CD4-positive, CD25-positive, alpha-beta regulatory T cell (primary cell): ENCODE results near the gene CDH13. TPM values are rescaled to one million over a fixed set of nuclear protein-coding genes. Genes with fewer than 3 reads are reported as not detected.

Experiments
- ATAC-seq, 2 donors: fragments of 150-1000 bp; cut with Tn5 transposase; one replicate each; pipeline ENCODE4 v1.10.0; 2021; ENCODE audit warnings: low read depth in 2 of 2, moderate number of reproducible peaks in 2 of 2, moderate library complexity in 1 of 2
- DNase-seq, 3 donors: peaks; one replicate each; pipeline versions ENCODE4 v3.0.0 to v3.0.0-alpha.2; 2012 to 2022; ENCODE audit warnings: mixed read lengths in 1 of 3
- H3K27ac ChIP-seq: one replicate; pipeline ENCODE4 v1.7.0; 2013; ENCODE audit warnings: mild to moderate bottlenecking, low read length; ENCODE audit not compliant: insufficient read depth, poor library complexity, severe bottlenecking
- H3K27me3 ChIP-seq: one replicate; pipeline ENCODE4 v1.7.0; 2013; ENCODE audit warnings: low read length; ENCODE audit not compliant: control insufficient read depth, insufficient read depth
- H3K36me3 ChIP-seq: one replicate; pipeline ENCODE4 v1.7.0; 2013; ENCODE audit warnings: mild to moderate bottlenecking, low read length, moderate library complexity; ENCODE audit not compliant: control insufficient read depth, insufficient read depth
- H3K4me1 ChIP-seq: 2 replicates; pipeline ENCODE4 v1.7.0; 2013; ENCODE audit warnings: mild to moderate bottlenecking, low read length; ENCODE audit not compliant: insufficient read depth, control insufficient read depth, poor library complexity, severe bottlenecking
- H3K4me3 ChIP-seq: one replicate; pipeline ENCODE4 v1.7.0; 2013; ENCODE audit warnings: low read depth, mild to moderate bottlenecking, low read length, moderate library complexity
- H3K9me3 ChIP-seq, 2 experiments: 1 replicate in 1 of 2; 2 replicates in 1 of 2; pipeline ENCODE4 v1.7.0; 2013; ENCODE audit warnings: low read length in 2 of 2, mild to moderate bottlenecking in 1 of 2, moderate library complexity in 1 of 2; ENCODE audit not compliant: control insufficient read depth in 2 of 2
- H3K27ac Mint-ChIP-seq, 3 donors: one replicate each; pipeline ENCODE4 v1.8.0; 2020 to 2022; ENCODE audit warnings: mild to moderate bottlenecking in 3 of 3, mixed read lengths in 3 of 3, moderate library complexity in 2 of 3
- H3K27me3 Mint-ChIP-seq: one replicate; pipeline ENCODE4 v1.8.0; 2022; ENCODE audit warnings: mild to moderate bottlenecking, mixed read lengths
- H3K36me3 Mint-ChIP-seq: one replicate; pipeline ENCODE4 v1.8.0; 2020; ENCODE audit warnings: mixed read lengths
- H3K4me1 Mint-ChIP-seq, 4 donors: one replicate each; pipeline ENCODE4 v1.8.0; 2020 to 2022; ENCODE audit warnings: mixed read lengths in 4 of 4, mild to moderate bottlenecking in 1 of 4
- H3K4me3 Mint-ChIP-seq, 4 donors: one replicate each; pipeline ENCODE4 v1.8.0; 2020 to 2022; ENCODE audit warnings: mild to moderate bottlenecking in 4 of 4, mixed read lengths in 4 of 4, moderate library complexity in 3 of 4
- H3K9me3 Mint-ChIP-seq, 7 donors: one replicate each; pipeline ENCODE4 v1.8.0; 2020 to 2022; ENCODE audit warnings: mixed read lengths in 7 of 7, mild to moderate bottlenecking in 3 of 7, moderate library complexity in 2 of 7
- polyA plus RNA-seq, 4 donors: library from polyadenylated mRNA; unstranded; fragments of 300-500 nt; fragmentation: Illumina TruSeq; gene quantifications; one replicate each; pipeline ENCODE4 v1.2.3, GENCODE V29; 2021
- total RNA-seq: library from RNA; stranded (reverse); gene quantifications from one replicate; pipeline ENCODE4 v1.2.3, GENCODE V29; 2022

The CDH13 gene
- total and polyA plus RNA-seq, 5 donors from 2014 or later: not detected

- H3K4me1 ChIP-seq: peaks cover 15% of the 10 kb centered on the region
- peaks cover 2 to 31% (median 23%) of the 10 kb centered on the region in 4 donors for H3K4me1 Mint-ChIP-seq
- no peaks in the 10 kb centered on the region for H3K27me3 ChIP-seq
- no peaks in the 10 kb centered on the region for H3K27me3 Mint-ChIP-seq
- H3K9me3 Mint-ChIP-seq: peaks cover 0 to 2% (median 0%) of the 10 kb centered on the region in 7 donors
- no peaks in the 10 kb centered on the region for H3K9me3 ChIP-seq
- H3K36me3 Mint-ChIP-seq: no peaks in the 10 kb centered on the region
- no peak overlapping the region for H3K4me3 ChIP-seq
- ATAC-seq: no peak
- no peak overlapping the region for H3K4me3 Mint-ChIP-seq
- DNase-seq: no peak
- H3K27ac Mint-ChIP-seq: peak overlapping the region in 1 of 3 donors; percentile 71
- no peaks in the 10 kb centered on the region for H3K36me3 ChIP-seq
- no peak overlapping the region for H3K27ac ChIP-seq
Observed at GRCh38 chr16:82646504-82646903, 19.7 kb downstream of the CDH13 start.

GRCh38 chr16:82649766-82650165, 23.0 kb downstream of the CDH13 start:
- no peak for DNase-seq
- Mint-ChIP-seq H3K4me1 (peaks cover 11 to 58% (median 47%) of the 10 kb centered on the region in 4 donors), H3K27me3 (no peaks in the 10 kb centered on the region), H3K36me3 (no peaks in the 10 kb centered on the region), H3K4me3 (no peak overlapping the region), H3K9me3 (peaks cover 0 to 2% (median 0%) of the 10 kb centered on the region in 7 donors), H3K27ac (peak overlapping the region; percentile 0 to 21 (median 6))
- H3K27ac ChIP-seq: peak overlapping the region; percentile 92
- no peak overlapping the region for H3K4me3 ChIP-seq
- H3K4me1 ChIP-seq: peaks cover 47% of the 10 kb centered on the region
- no peaks in the 10 kb centered on the region for H3K36me3 ChIP-seq
- no peak for ATAC-seq
- H3K9me3 ChIP-seq: no peaks in the 10 kb centered on the region
- H3K27me3 ChIP-seq: no peaks in the 10 kb centered on the region

- Histone ChIP-seq H3K4me1 (peaks cover 55% of the 10 kb centered on the region), H3K27me3 (no peaks in the 10 kb centered on the region), H3K36me3 (no peaks in the 10 kb centered on the region), H3K9me3 (no peaks in the 10 kb centered on the region), H3K27ac (peak overlapping the region; percentile 92), H3K4me3 (peak overlapping the region; percentile 38)
- Mint-ChIP-seq H3K36me3 (no peaks in the 10 kb centered on the region), H3K27ac (peak overlapping the region; percentile 54 to 87 (median 83)), H3K27me3 (no peaks in the 10 kb centered on the region), H3K4me1 (peaks cover 12 to 68% (median 54%) of the 10 kb centered on the region in 4 donors), H3K4me3 (peak overlapping the region in 2 of 4 donors; percentile 20 to 41), H3K9me3 (peaks cover 0 to 2% (median 0%) of the 10 kb centered on the region in 7 donors)
- ATAC-seq: no peak
- no peak for DNase-seq
Observed at GRCh38 chr16:82650804-82651203, 24.0 kb downstream of the CDH13 start.

GRCh38 chr16:82651921-82652601, 25.3 kb downstream of the CDH13 start:
- Histone ChIP-seq H3K36me3 (no peaks in the 10 kb centered on the region), H3K9me3 (no peaks in the 10 kb centered on the region), H3K27me3 (no peaks in the 10 kb centered on the region), H3K27ac (peak overlapping the region; percentile 92), H3K4me3 (peak overlapping the region; percentile 66), H3K4me1 (peaks cover 68% of the 10 kb centered on the region)
- ATAC-seq: peak; percentile 16 to 18
- Mint-ChIP-seq H3K4me3 (peak overlapping the region; percentile 39 to 72 (median 61)), H3K9me3 (peaks cover 0 to 3% (median 0%) of the 10 kb centered on the region in 7 donors), H3K27ac (peak overlapping the region; percentile 87 to 97 (median 94)), H3K4me1 (peaks cover 16 to 80% (median 65%) of the 10 kb centered on the region in 4 donors), H3K36me3 (no peaks in the 10 kb centered on the region), H3K27me3 (no peaks in the 10 kb centered on the region)
- peak in 2 of 3 donors; percentile 29 to 45 for DNase-seq

- DNase-seq (no peak), ATAC-seq (no peak)
- H3K27ac Mint-ChIP-seq: peak overlapping the region; percentile 87 to 97 (median 94)
- peaks cover 16 to 87% (median 68%) of the 10 kb centered on the region in 4 donors for H3K4me1 Mint-ChIP-seq
- H3K4me1 ChIP-seq: peaks cover 76% of the 10 kb centered on the region
- peak overlapping the region in 1 of 4 donors; percentile 18 for H3K4me3 Mint-ChIP-seq
- peak overlapping the region; percentile 92 for H3K27ac ChIP-seq
- no peaks in the 10 kb centered on the region for H3K27me3 Mint-ChIP-seq
- H3K4me3 ChIP-seq: peak overlapping the region; percentile 20
- H3K36me3 Mint-ChIP-seq: no peaks in the 10 kb centered on the region
- no peaks in the 10 kb centered on the region for H3K27me3 ChIP-seq
- H3K9me3 Mint-ChIP-seq: peaks cover 0 to 3% (median 0%) of the 10 kb centered on the region in 7 donors
- no peaks in the 10 kb centered on the region for H3K9me3 ChIP-seq
- no peaks in the 10 kb centered on the region for H3K36me3 ChIP-seq
Observed at GRCh38 chr16:82652826-82653225, 26.1 kb downstream of the CDH13 start.

- Mint-ChIP-seq H3K4me3 (peak overlapping the region; percentile 47 to 83 (median 64)), H3K36me3 (no peaks in the 10 kb centered on the region), H3K27me3 (no peaks in the 10 kb centered on the region), H3K27ac (peak overlapping the region; percentile 87 to 97 (median 93)), H3K4me1 (peaks cover 16 to 94% (median 74%) of the 10 kb centered on the region in 4 donors), H3K9me3 (peaks cover 0 to 2% (median 0%) of the 10 kb centered on the region in 7 donors)
- H3K27ac ChIP-seq: peak overlapping the region; percentile 92
- H3K9me3 ChIP-seq: no peaks in the 10 kb centered on the region
- H3K4me1 ChIP-seq: peaks cover 79% of the 10 kb centered on the region
- DNase-seq: peak; percentile 39 to 74 (median 62)
- no peaks in the 10 kb centered on the region for H3K27me3 ChIP-seq
- H3K4me3 ChIP-seq: peak overlapping the region; percentile 54
- no peaks in the 10 kb centered on the region for H3K36me3 ChIP-seq
- ATAC-seq: peak; percentile 62 to 66
Observed at GRCh38 chr16:82653550-82654511, 27.1 kb downstream of the CDH13 start.

- no peaks in the 10 kb centered on the region for H3K27me3 Mint-ChIP-seq
- H3K9me3 Mint-ChIP-seq: peaks cover 0 to 1% (median 0%) of the 10 kb centered on the region in 7 donors
- ATAC-seq: peak; percentile 82 to 84
- Histone ChIP-seq H3K36me3 (no peaks in the 10 kb centered on the region), H3K27me3 (no peaks in the 10 kb centered on the region), H3K9me3 (no peaks in the 10 kb centered on the region), H3K27ac (peak overlapping the region; percentile 92), H3K4me1 (peaks cover 84% of the 10 kb centered on the region), H3K4me3 (peak overlapping the region; percentile 54)
- H3K27ac Mint-ChIP-seq: peak overlapping the region; percentile 87 to 99 (median 93)
- peak; percentile 64 to 88 (median 81) for DNase-seq
- H3K4me1 Mint-ChIP-seq: peaks cover 16 to 95% (median 70%) of the 10 kb centered on the region in 4 donors
- H3K4me3 Mint-ChIP-seq: peak overlapping the region; percentile 30 to 67 (median 56)
- no peaks in the 10 kb centered on the region for H3K36me3 Mint-ChIP-seq
Observed at GRCh38 chr16:82655072-82655714, 28.4 kb downstream of the CDH13 start.
